Measurements from ENCODE around the gene CDH5. TPM values are rescaled to one million over a fixed set of nuclear protein-coding genes. Genes with fewer than 3 reads are reported as not detected.
A peak's percentile ranks its signal among the peaks of the same experiment; 100 is the strongest.

The CDH5 gene
- total and polyA plus RNA-seq, 2 of the 13 experiments (the other 11 are each of a cell fraction or from before 2014, with no cell fraction given) = 0.71 to 1.1 TPM

DNA sequence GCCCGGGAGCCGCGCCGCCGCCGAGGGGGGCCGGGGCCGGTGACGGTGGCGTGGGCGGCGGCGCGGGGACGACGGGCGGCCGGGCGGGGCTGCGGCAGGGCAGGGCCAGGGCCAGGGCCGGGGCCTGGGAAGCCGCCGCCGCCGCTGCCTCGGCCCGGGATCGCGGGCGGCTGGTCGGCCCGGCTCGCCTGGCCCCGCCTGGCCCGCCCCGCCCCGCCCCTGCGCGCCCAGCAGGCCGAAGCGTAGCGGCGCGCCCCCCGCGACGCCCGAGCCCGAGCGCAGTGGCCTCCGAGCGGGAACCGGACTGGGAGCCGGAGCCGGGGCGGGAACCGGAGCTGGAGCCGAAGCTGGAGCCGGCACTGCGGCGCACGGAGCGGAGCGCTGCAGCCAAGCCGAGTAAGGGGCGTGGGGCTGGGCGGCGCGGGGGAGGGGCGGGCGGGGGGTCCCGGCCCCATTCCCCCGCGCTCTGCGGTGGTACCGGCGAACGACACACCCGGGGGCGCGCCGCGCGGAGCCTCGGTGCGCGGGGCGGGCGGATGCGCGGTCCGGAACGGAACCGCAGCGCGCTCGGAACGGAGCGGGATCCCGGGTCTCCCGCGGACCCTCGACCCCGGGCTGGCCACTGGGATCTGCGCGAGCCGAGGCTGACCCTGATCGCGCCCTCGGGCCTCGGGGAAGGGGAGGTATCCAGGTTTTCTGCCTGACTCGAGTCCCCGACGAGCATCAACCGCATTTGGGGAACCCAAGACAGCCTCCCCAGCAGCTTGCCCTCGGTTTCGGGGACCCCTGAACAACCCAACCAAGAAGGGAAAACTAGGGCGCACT, 60.8 kb downstream of the CDH5 start, which contains the start of gene BEAN1:
Gene BEAN1, plus strand, starts transcription at position 260 of the 825 bp plus-strand sequence. CDS start 10,382 bp downstream, outside the sequence.
- H4K20me1 ChIP-seq (ENCODE audit: insufficient read depth, low read length) = no peaks in the 10 kb centered on the region
- peak within 1 kb of the TSS; percentile 45; the same call in 1 of the 2 replicates for H3K9ac ChIP-seq (ENCODE audit: insufficient read depth, low read depth, low read length)
- no peak within 1 kb of the TSS for H3K27ac ChIP-seq (ENCODE audit: extremely low read length, insufficient read depth, low read length)
- no peaks in the 10 kb centered on the region for H3K9me3 ChIP-seq (ENCODE audit: low read length)
- H3K4me1 ChIP-seq (ENCODE audit: insufficient read depth, low read length) = peaks cover 50% of the 10 kb centered on the region
- no peak within 1 kb of the TSS for H2AFZ ChIP-seq (ENCODE audit: low read length)
- ChIA-PET POLR2A (no interaction called here), CTCF (ENCODE audit: low intra/inter-chr PET ratio, low total read pairs) (no interaction called here)
- peak within 1 kb of the TSS; percentile 36 to 71 (median 44) for H3K4me3 ChIP-seq (replicated peaks in 1 of 3; ENCODE audit: insufficient read depth in 1 of 3, low read depth in 2 of 3, low read length in 3 of 3)
- no peak for FAIRE-seq
- no peak for DNase-seq (ENCODE audit: low spot score)
- BruUV-seq (replicated peaks) = no TSS peak
- H3K36me3 ChIP-seq (replicated peaks in 1 of 2; ENCODE audit: control insufficient read depth in 1 of 2, insufficient read depth in 2 of 2, low read length in 2 of 2) = no peaks in the 10 kb centered on the region
- ATAC-seq = peak; percentile 33
- H3K27me3 ChIP-seq (ENCODE audit: control insufficient read depth in 1 of 2, insufficient read depth in 2 of 2, low read length in 2 of 2) = peaks cover 15 to 66% of the 10 kb centered on the region in 2 experiments
- no peaks in the 10 kb centered on the region for H3K79me2 ChIP-seq (ENCODE audit: insufficient read depth, low read length)
- in situ Hi-C loops (cut with HindIII; ENCODE audit: extremely low pct_ligation_motif_present, low pct_unique_long_range_greater_than_20kb) (no loop called here), intact Hi-C loops (cut with micrococcal nuclease; ENCODE audit: unreplicated experiment) (no loop called here)
- H3K4me2 ChIP-seq (ENCODE audit: low read depth, low read length) = peak within 1 kb of the TSS; percentile 92
- no CpG with 5 or more reads among the region's 118 CpGs for WGBS (ENCODE audit: low lambda C conversion rate)
- TF ChIP-seq HNRNPLL (IDR thresholded peaks at IDR 0.05; ENCODE audit: low read depth, low read length, poor library complexity, severe bottlenecking) (peak; percentile 4), ZNF296 (CRISPR knock-in tag; conservative IDR thresholded peaks at IDR 0.05) (no peak), REPIN1 (CRISPR knock-in tag; IDR thresholded peaks at IDR 0.05; ENCODE audit: borderline replicate concordance, low read depth) (no peak), ERF (CRISPR knock-in tag; IDR thresholded peaks at IDR 0.05) (0 out of 2 replicates have a peak, but pooled peaks have one; percentile 14), CBX2 (IDR thresholded peaks at IDR 0.05; ENCODE audit: low read depth, low read length) (no peak), CBX2 (CRISPR knock-in tag; IDR thresholded peaks at IDR 0.05; ENCODE audit: low read depth) (no peak), ZNF546 (CRISPR knock-in tag; conservative IDR thresholded peaks at IDR 0.05) (0 out of 2 replicates have a peak, but pooled peaks have one; percentile 30), HNF4A (CRISPR knock-in tag; IDR thresholded peaks at IDR 0.05) (no peak), NR0B2 (CRISPR knock-in tag; IDR thresholded peaks at IDR 0.05) (no peak), CENPT (CRISPR knock-in tag; IDR thresholded peaks at IDR 0.05; ENCODE audit: low read depth) (no peak), ZBTB42 (CRISPR knock-in tag; IDR thresholded peaks at IDR 0.05) (no peak), HNRNPK (IDR thresholded peaks at IDR 0.05; ENCODE audit: low read depth, low read length, poor library complexity, severe bottlenecking) (no peak), NFKB2 (CRISPR knock-in tag; IDR thresholded peaks at IDR 0.05; ENCODE audit: borderline replicate concordance) (no peak), PRMT3 (CRISPR knock-in tag; IDR thresholded peaks at IDR 0.05; ENCODE audit: borderline replicate concordance, low read depth) (no peak), ZNF547 (CRISPR knock-in tag; IDR thresholded peaks at IDR 0.05) (no peak), ZC3H13 (CRISPR knock-in tag; IDR thresholded peaks at IDR 0.05) (0 out of 2 replicates have a peak, but pooled peaks have one; percentile 30), RXRB (CRISPR knock-in tag; IDR thresholded peaks at IDR 0.05; ENCODE audit: borderline replicate concordance) (no peak)
- TF ChIP-seq, protein P1, sequence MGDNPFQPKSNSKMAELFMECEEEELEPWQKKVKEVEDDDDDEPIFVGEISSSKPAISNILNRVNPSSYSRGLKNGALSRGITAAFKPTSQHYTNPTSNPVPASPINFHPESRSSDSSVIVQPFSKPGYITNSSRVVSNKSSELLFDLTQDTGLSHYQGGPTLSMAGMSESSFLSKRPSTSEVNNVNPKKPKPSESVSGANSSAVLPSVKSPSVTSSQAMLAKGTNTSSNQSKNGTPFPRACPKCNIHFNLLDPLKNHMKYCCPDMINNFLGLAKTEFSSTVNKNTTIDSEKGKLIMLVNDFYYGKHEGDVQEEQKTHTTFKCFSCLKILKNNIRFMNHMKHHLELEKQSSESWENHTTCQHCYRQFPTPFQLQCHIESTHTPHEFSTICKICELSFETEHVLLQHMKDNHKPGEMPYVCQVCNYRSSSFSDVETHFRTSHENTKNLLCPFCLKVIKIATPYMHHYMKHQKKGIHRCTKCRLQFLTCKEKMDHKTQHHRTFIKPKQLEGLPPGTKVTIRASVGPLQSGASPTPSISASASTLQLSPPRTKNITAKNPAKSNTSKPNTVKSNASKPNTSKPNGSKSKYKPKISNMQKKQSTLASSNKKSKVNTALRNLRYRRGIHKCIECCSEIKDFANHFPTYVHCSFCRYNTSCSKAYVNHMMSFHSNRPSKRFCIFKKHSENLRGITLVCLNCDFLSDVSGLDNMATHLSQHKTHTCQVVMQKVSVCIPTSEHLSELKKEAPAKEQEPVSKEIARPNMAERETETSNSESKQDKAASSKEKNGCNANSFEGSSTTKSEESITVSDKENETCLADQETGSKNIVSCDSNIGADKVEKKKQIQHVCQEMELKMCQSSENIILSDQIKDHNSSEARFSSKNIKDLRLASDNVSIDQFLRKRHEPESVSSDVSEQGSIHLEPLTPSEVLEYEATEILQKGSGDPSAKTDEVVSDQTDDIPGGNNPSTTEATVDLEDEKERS (CRISPR knock-in tag; IDR thresholded peaks at IDR 0.05) = no peak
- TF ChIP-seq, protein P2, sequence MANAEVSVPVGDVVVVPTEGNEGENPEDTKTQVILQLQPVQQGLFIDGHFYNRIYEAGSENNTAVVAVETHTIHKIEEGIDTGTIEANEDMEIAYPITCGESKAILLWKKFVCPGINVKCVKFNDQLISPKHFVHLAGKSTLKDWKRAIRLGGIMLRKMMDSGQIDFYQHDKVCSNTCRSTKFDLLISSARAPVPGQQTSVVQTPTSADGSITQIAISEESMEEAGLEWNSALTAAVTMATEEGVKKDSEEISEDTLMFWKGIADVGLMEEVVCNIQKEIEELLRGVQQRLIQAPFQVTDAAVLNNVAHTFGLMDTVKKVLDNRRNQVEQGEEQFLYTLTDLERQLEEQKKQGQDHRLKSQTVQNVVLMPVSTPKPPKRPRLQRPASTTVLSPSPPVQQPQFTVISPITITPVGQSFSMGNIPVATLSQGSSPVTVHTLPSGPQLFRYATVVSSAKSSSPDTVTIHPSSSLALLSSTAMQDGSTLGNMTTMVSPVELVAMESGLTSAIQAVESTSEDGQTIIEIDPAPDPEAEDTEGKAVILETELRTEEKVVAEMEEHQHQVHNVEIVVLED (CRISPR knock-in tag; IDR thresholded peaks at IDR 0.05; ENCODE audit: borderline replicate concordance) = no peak

Measured in HepG2 (cell line).